G401 (cell line): ENCODE data around the gene VRTN. TPM values are rescaled to one million over a fixed set of nuclear protein-coding genes. Genes with fewer than 3 reads are reported as not detected.
"Not testable (repeated sequence)": the region's sequence is repeated elsewhere in the genome, so short reads cannot be mapped to it uniquely, and the experiment has no call there.

Experiments used
- DNase-seq: peaks from one replicate; pipeline ENCODE4 v3.0.0-alpha.2; 2015; ENCODE audit warnings: low spot score
- in situ Hi-C: cut with HindIII; loops from 2 replicates; pipeline ENCODE4 v1.10.0; 2016; ENCODE audit warnings: low sequenced_read_pairs, mixed read lengths
- total RNA-seq: library from RNA; depleted of rRNA; stranded (reverse); fragments of >200 nt; shearing (Covaris generic); gene quantifications from 2 replicates; pipeline ENCODE4 v1.2.3, GENCODE V29; 2014

VRTN gene
- total RNA-seq, 1 experiment from 2014 or later = not detected

GRCh38 chr14:74347795-74348100 is 523 bp upstream of the VRTN start:
- DNase-seq = no peak
- in situ Hi-C loops = no loop called here

DNA sequence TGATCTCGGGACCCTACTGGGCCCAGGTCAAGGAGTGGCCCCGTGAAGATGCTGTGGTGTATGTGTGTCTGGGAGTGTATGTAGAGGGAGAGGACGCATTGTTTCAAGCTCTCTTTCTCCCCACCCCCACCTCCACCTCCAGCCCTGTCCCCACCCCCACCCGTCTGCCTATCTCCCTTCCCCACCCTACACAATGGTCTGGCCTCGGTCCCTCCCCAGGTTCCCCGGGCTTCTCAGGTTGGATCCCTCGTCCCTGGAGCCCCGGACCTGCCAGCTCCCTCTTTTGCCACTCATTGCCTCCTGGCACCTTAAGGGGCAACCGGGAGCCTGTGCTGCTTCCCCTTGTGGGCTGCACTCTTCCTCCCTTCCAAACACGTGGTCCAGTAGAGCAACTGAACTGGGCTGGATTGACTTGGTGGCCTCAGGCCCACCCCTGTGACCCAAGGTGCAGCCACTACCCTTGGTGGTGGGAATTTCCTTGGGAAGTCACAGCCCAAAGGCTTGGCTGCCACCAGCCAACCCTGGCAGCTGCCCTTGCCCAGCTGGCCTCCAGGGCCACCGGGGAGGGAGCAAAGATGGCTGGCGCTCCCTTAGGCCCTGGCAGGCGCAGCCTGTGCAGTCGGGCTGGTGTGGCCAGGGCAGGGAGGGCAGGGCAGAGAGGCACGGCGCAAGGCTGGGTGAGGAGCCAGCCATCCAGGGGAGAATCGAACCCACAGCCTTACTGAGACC is 628 bp downstream of the VRTN start:
- no peak for DNase-seq
- in situ Hi-C loops = no loop called here

DNA sequence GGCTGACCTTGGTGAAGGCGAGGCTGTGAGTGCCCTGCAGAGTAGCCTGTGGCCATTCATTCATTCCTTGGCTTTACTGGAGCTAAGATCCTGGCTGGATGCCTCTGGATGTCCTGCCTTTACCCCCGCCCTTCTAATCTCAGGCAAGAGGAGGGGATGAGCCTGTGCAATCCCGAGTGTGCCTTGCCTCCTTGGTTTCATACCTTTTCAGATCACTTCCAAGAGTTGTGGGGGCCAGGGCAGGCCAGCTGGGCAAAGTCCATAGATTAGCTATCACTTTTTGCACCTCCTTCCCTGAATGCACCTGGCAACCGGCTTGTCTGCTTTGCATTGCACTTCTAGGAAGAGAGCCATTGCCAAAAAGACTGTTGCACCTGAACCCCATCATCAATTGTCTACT is 1.5 kb downstream of the VRTN start:
- DNase-seq = no peak
- in situ Hi-C loops = no loop called here

- in situ Hi-C loops = no loop called here
- no peak for DNase-seq
These were observed 2.1 kb downstream of the VRTN start for GRCh38 chr14:74350211-74350927.

DNA sequence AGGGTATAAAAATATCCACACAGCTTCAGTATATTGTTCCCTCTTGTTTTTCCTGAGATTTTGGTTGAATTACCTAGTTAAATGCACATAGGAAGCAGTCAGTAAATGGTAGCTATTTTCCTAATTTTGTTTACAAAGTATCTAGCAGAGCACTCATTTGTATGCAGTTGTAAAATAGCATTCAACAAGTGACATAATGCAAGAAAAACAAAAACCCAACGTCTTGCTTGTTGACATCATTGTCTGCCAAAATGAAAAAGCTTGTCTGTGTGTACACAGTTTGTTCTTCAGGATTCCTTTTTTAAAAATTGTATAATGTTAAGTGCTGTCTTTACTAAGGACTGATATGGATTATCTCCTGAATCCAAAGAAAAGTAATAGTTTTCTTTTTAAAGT is 2.7 kb downstream of the VRTN start:
- DNase-seq = no peak
- in situ Hi-C loops = no loop called here

GRCh38 chr14:74356892-74357575 is 8.8 kb downstream of the VRTN start:
- DNase-seq = no peak
- in situ Hi-C loops = no loop called here

GRCh38 chr14:74357585-74357984 is 9.3 kb downstream of the VRTN start:
- in situ Hi-C loops = no loop called here
- no peak for DNase-seq

DNA sequence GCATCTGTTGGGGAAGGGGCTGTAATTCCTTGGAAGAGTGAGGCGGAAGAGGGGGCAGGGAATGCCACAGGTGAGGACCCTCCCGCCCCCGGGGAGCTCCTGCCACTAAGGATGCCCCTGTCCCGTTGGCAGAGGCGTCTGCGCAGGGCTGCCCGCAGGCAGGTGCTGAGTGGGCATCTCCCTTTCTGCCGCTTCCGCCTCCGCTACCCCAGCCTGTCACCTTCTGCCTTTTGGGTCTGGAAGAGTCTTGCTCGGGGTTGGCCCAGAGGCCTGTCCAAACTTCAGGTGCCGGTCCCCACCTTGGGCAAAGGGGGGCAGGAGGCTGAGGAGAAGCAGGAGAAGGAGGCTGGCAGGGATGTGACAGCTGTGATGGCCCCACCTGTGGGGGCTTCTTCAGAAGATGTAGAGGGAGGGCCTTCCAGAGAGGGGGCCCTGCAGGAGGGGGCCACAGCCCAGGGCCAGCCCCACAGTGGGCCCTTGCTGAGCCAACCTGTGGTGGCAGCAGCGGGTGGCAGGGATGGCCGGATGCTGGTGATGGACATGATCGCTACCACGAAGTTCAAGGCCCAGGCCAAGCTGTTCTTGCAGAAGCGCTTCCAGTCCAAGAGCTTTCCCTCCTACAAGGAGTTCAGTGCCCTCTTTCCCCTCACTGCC is 10.0 kb downstream of the VRTN start:
- DNase-seq = no peak
- in situ Hi-C loops = no loop called here

DNA sequence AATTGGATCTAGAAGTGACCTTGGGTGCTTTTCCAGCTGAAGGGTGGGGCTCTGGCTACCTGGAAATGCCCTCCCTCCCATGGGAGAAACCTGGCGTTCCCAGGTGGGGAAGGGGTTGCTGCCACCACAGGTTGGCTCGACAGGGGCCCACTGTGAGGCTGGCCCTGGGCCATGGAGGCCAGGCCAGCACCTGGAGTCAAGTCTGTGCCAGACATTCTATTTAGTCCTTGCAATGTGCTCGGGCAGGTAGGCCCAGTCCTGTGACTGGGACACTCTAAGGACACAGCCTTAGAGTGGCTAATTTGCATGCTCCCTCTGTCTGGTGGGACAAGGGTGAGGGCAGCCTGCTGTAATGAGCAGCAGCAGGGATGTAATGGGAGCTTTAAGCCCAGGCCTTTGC is 11.9 kb downstream of the VRTN start:
- in situ Hi-C loops = no loop called here
- DNase-seq = no peak

GRCh38 chr14:74362361-74362915 is 14.2 kb downstream of the VRTN start:
- in situ Hi-C loops = no loop called here
- peak; percentile 71 for DNase-seq

DNA sequence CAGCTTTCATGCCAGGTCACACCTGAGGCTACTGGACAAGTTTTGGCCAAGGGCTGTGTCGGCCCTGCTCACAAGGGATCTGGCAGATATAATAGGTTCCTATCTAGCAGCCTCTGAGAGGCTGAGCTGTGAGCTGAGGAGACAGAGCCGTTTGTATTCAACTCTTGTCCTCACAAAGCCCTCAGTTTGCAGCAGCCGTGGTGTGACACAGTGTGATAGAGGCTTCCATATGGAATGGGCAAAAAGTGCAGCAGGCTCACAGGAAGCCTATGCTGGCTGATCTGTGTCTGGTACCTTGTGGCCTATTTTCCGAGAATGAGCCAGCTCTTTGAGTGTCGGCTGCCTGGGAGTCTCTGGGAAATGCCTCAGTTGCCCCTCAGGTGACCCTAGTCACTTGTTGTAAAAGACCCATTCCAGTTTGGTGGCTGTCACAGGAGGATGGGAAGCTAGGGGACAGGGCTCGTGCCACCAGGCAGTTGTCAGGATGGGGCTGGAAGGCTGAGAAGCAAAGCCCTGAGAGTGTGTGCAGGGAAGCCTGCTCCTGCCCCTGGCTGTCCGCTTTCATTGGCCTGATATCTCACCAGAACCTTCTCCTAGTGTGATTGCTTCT is 16.1 kb downstream of the VRTN start:
- in situ Hi-C loops = no loop called here
- peak; percentile 12 for DNase-seq

- no peak for DNase-seq
- in situ Hi-C loops = no loop called here
These were observed 19.8 kb downstream of the VRTN start for GRCh38 chr14:74368026-74368425.

- in situ Hi-C loops = no loop called here
- DNase-seq = no peak
These were observed 20.2 kb downstream of the VRTN start for GRCh38 chr14:74368441-74368840.

DNA sequence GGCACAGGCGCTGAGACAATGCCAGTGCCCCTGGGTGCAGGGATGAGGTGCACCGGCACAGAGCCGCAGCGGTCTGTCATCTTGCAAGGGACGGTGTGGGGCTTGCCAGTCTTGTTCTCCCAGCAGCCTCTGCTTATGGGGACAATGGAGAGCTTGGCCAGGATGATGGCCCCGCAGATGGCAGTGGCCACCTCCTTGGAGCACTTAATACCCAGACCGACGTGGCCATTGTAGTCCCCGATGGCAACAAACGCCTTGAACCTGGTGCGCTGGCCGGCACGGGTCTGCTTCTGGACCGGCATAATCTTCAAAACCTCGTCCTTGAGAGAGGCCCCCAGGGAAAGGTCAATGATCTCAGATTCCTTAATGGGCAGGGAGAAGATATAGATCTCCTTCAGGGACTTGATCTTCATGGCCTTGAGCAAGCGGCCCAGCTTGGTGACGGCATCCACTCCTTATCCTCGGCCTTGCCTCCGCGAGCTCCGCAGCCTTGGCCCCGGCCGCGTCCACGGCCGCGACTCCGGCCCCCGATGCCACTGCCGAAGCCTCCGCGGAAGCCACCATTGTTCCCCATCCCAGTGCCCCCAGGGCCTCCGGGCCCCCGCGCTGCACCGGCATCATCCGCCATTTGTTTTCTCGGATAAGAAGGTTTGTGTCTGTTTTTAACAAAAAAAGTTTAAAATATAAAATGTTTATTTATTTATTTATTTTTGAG is 29.9 kb downstream of the VRTN start:
- in situ Hi-C loops = no loop called here
- no peak for DNase-seq

GRCh38 chr14:74380172-74380571 is 31.9 kb downstream of the VRTN start:
- no peak for DNase-seq
- in situ Hi-C loops = no loop called here

DNA sequence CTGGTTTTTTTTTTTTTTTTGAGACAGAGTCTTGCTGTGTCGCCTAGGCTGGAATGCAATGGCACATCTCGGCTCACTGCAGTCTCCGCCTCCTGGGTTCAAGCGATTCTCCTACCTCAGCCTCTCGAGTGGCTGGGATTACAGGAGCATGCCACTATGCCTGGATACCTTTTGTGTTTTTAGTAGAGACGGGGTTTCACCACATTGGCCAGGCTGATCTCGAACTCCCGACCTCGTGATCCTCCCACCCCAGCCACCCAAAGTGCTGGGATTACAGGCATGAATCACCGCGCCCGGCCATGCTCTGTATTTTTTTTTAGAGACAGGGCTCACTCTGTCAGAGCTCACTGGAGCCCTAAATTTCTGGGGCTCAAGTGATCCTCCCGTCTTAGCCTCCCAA is 32.6 kb downstream of the VRTN start:
- in situ Hi-C loops = no loop called here
- DNase-seq = no peak

GRCh38 chr14:74381571-74381970 is 33.3 kb downstream of the VRTN start:
- DNase-seq, in situ Hi-C loops: not testable (repeated sequence)

DNA sequence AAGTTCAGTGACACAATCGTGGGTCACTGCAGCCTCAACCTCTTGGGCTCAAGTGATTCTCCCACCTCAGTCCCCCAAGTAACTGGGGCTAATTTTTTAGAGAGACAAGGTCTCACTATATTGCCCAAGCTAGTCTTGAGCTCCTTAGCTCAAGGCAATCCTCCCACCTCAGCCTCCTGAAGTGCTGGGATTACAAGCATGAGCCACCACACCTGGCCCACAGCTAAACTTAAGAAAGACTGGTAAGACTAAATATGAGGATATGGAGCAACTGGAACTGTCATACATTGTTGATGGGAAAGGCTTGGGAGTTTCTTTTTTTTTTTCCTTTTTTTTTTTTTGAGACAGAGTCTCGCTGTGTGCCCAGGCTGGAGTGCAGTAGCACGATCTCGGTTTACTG is 34.0 kb downstream of the VRTN start:
- in situ Hi-C loops = no loop called here
- no peak for DNase-seq

DNA sequence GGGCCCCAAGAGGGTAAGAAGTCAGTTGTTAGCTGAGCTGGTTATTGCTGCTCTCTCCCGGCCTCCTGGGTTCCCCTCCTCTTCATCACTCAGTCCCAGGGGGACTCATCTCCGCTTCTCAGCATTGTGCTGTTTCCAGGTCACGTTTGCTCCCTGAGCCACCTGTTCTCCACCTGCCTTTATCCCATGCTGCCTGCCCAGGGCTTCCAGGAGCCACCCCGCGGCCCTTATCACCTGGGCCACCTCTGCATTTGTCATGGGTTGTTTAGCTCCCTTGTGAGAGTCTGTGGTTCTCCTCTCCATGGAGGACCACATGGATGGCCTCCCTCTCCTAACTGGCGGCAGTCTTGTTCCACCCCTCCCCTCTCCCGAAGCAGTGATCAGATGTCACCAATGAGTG is 41.7 kb downstream of the VRTN start:
- in situ Hi-C loops = no loop called here
- no peak for DNase-seq
